GM18499 (cell line): Measurements from ENCODE around the gene KRTAP5-7.
"Not testable (repeated sequence)": the region's sequence is repeated elsewhere in the genome, so short reads cannot be mapped to it uniquely, and the experiment has no call there.

ENCODE experiments used
- ATAC-seq: cut with Tn5 transposase; IDR thresholded peaks from one replicate; pipeline ENCODE4 v1.9.1; 2021; ENCODE audit warnings: moderate number of reproducible peaks; ENCODE audit not compliant: insufficient read depth, unreplicated experiment

KRTAP5-7 gene

GRCh38 chr11:71554996-71555395, 27.9 kb downstream of the KRTAP5-7 start:
- no peak for ATAC-seq

DNA sequence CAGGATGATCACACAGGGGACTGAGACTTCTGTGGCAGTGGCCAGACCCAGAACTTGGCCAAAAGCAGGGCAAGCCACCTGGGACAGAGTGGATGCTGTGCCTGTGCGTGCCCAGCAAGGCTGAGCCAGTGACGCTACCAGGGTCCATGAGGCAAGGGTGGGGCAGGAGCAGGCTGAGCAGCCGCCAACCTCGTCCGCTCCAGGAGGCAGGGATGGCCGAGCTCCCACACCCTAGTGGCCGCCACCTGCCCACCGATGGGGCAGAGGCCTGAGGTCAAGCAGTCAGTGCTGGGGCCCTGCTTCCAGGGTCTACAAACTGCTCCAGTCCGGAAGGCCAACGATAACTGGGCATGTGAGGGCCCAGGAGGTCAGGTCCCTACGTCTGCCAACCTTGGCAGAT, 28.4 kb downstream of the KRTAP5-7 start:
- no peak for ATAC-seq

DNA sequence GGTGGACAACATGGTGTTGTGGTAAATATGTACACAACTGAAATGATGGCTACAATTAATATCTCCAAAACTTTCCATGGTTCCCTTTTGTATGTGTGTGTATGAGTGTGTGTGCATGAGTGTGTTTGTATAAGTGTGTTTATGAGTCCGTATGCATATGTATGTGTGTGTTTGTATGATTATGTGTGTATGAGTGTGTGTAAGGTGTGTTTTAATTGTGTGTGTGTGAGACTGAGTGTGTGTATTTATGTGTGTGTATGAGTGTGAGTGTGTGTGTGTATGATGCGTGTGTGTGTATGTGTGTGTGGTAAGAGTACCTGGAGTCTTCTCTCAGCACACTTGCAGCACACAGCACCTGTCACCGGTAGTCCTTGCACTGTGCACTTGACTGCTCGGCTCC, 29.0 kb downstream of the KRTAP5-7 start:
- no peak for ATAC-seq

DNA sequence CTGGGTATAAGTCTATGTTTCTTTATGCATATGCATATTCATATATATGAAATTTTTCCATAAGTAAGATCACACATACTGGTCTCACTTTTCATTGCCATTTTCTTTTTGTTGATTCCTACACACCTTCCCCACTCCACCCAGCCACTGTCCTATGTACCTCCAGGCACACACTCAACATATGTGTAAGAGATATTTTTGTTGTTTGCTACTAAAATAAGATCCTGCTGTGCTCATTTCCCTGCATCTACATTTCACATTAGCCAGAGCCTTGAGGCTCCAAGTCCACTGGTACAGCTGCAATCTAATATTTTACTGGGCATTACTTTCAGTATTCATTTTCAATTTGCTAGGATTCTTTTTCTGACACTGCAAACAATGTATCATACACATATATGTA, 30.2 kb downstream of the KRTAP5-7 start:
- ATAC-seq = no peak

- ATAC-seq = no peak
Observed at GRCh38 chr11:71558996-71559395, 31.9 kb downstream of the KRTAP5-7 start.

GRCh38 chr11:71562120-71562519, 35.1 kb downstream of the KRTAP5-7 start:
- no peak for ATAC-seq

GRCh38 chr11:71563406-71563805, 36.3 kb downstream of the KRTAP5-7 start:
- ATAC-seq = no peak

- no peak for ATAC-seq
Observed at GRCh38 chr11:71564430-71564829, 37.4 kb downstream of the KRTAP5-7 start.

- no peak for ATAC-seq
Observed at GRCh38 chr11:71565263-71565662, 38.2 kb downstream of the KRTAP5-7 start, which contains the start of gene KRTAP5-10. TSS of gene KRTAP5-10 (plus strand) at chr11:71565563. CDS start at chr11:71565588, 25 bp downstream.

- no peak for ATAC-seq
Observed at GRCh38 chr11:71566081-71566620, 39.1 kb downstream of the KRTAP5-7 start.

DNA sequence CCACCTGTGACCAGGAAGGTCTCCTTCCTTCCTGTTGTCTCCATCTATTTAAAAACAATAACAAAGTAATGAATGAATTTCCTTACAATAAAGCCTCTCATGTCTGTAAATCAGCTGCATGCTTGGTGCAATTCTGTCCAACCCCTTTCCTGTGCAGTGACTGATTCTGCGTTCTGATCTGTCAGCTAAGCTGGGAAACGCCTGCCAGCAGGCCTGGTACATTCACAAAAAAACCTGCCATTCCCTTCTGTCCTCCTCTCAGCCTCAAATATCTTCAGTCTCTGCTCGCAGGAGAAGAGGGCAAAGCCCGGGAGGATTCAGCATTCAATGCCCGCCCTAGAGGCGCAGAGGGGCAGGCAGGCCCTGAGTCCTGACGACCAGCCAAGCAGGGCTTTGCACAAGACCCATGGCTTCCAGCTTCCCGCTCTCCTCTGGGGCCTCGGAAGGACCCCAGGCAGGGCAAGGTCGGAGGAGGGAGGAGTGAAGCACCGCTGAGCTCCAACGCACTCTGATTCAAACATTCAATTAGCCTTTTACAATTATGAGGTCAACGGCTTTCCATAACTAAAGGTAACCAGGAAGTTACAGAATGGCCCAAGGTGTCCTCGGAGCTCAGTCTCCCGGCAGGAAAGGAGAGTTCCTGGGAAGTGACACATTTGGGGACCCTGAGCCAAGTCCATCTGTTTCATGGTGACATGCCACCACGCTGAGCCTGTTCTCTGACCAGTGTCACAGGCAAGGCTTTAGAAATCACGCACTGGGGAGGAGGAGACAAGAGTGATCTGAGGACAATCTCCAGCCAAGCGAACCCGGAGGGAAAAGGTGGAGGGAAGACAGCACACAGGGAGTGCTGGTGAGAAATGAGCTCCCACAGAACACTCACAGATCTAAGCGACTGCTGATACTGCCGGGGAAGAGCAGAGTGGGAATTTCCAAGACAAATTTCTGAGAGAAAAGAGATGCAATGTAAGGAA, 39.8 kb downstream of the KRTAP5-7 start:
- ATAC-seq = not testable (repeated sequence)

GRCh38 chr11:71567633-71568032, 40.6 kb downstream of the KRTAP5-7 start:
- not testable (repeated sequence) for ATAC-seq

GRCh38 chr11:71568704-71569349, 41.8 kb downstream of the KRTAP5-7 start:
- ATAC-seq = no peak

DNA sequence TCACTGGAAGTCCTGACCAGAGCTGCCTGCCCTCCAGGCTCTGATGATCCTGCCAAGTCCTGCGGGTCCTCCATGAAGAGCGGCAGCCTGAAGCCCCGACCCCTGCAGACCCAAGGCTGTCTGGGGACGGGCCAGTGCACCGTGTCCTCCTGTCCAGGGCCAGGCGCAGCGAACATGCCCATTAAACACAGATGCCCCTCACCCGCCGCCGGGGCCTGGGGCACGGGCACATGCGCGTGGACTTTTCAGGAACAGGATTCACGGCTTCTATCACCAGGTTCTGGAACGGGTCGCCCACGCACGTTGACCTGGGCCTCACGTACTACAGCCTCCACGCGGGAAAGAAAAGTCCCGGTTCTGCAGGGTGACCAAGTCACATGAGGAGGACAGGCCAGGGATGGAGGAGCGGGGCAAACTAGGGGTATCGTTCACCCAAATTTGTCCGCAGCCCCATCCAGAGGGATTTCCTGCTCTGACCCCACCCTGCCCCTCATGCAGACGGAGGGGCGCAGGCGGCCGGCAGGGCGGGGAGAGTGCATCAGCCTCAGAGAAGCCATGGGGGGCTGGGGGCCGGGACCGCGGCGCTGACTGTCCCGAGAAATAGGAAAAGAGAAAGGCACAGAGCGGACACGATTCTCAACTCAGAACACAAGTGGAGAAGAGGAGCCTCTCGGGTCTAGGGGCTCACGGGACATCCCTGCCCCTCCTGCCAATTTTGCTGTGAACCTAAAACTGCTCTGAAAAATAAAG, 44.2 kb downstream of the KRTAP5-7 start:
- ATAC-seq = not testable (repeated sequence)

GRCh38 chr11:71572811-71573210, 45.7 kb downstream of the KRTAP5-7 start:
- ATAC-seq = no peak

GRCh38 chr11:71574418-71574817, 47.4 kb downstream of the KRTAP5-7 start:
- no peak for ATAC-seq

DNA sequence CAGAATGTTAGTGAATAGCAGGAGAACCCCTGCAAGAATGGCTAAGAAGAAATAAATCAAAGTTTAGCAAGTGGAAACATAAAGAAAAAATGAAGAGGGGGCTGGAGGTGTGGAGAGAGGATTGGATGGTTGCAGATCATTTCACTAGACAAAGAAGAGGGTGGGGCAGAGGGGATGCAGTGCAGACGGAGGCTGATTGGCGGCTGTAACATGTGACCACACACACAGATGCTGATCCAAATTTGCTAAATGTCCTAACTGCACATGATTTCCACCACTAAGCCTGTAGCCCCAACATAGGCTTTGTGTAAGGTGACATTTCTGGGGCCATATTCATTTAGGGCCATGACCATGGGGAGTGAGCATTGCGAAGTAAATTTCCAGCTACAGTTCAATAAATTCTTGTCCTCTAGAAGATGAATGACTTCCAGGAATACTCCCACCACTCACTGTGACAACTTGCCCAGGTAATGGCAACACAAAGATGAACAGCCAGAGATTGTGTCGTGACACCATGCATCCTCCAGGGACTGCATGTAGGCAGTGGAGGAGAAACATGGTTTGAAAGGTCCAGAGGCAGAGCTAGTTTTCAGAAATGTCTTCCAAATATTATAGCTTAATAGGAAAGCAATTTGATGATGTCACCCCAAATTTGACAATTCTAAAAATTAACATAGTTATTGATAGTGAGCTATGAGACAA, 48.8 kb downstream of the KRTAP5-7 start:
- no peak for ATAC-seq

GRCh38 chr11:71576688-71577465, 49.8 kb downstream of the KRTAP5-7 start:
- ATAC-seq = not testable (repeated sequence)

DNA sequence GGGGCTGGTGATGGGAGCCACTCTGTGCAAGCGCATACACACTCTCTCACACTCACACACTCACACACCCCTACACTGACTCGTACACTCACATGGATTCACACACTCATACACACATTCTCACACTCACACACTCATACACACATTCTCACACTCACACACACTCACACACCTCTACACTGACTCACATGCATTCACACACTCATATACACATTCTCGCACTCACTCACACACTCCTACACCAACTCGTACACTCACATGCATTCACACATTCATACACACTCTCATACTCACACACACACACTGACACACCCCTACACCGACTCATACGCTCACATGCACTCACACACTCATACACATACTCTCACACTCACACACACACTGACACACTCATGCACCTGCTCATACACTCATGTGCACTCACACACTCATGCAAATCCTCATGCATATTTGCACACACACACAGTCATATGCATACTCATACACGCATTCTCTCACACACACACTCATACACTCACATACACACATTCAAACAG, 50.5 kb downstream of the KRTAP5-7 start:
- ATAC-seq = no peak
